Ovary (tissue), 3 donors: ENCODE data around the gene SPTSSB.

Source experiments
- CTCF ChIP-seq, 3 donors: fragments of 450-650 bp in 2 of 3; fragments of 200-600 bp in 1 of 3; IDR thresholded peaks; one replicate each; pipeline versions ENCODE4 v1.5.1 to v1.8.0; 2016 to 2022; ENCODE audit warnings: antibody characterized with exemption in 3 of 3, mild to moderate bottlenecking in 1 of 3
- EP300 ChIP-seq: sonication (generic); formaldehyde crosslinking; IDR thresholded peaks from one replicate; pipeline ENCODE4 v1.6.1; 2017; ENCODE audit warnings: antibody characterized with exemption
- POLR2A ChIP-seq: fragments of 450-650 bp; IDR thresholded peaks from one replicate; pipeline ENCODE4 v1.6.1; 2017; ENCODE audit warnings: antibody characterized with exemption, mild to moderate bottlenecking, moderate library complexity
- donor health status: DM: no; HTN: no; CAD: no.

- no peak for TF ChIP-seq CTCF (IDR thresholded peaks at IDR 0.05)
- no peak for TF ChIP-seq EP300
- no peak for TF ChIP-seq POLR2A
These were observed 22.5 kb upstream of the SPTSSB start for GRCh38 chr3:161393803-161394202.
